ENCODE measurements around the gene RPUSD1. TPM values are rescaled to one million over a fixed set of nuclear protein-coding genes. Genes with fewer than 3 reads are reported as not detected.

RPUSD1 gene
- total RNA-seq, 1 experiment from 2014 or later, result 48.6 TPM

GRCh38 chr16:770411-770810 lies 17.8 kb downstream of the RPUSD1 start:
- H3K56ac ChIP-seq (ENCODE audit: insufficient read length, low read depth, low read length), result no peak overlapping the region
- no peak overlapping the region for H3K18ac ChIP-seq (ENCODE audit: insufficient read length, low read depth, low read length)
- H4K5ac ChIP-seq (ENCODE audit: insufficient read length, low read depth, low read length), result no peak overlapping the region
- no peaks in the 10 kb centered on the region for H4K20me1 ChIP-seq (ENCODE audit: control insufficient read depth, insufficient read depth, insufficient read length)
- H3K14ac ChIP-seq (ENCODE audit: insufficient read depth, low read length), result no peak overlapping the region
- no peak for DNase-seq
- Mint-ChIP-seq H3K27me3 (ENCODE audit: low read depth) (peaks cover 5% of the 10 kb centered on the region), H3K4me3 (no peak overlapping the region), H3K36me3 (ENCODE audit: insufficient read depth in 1 of 3, low read depth in 3 of 3) (no peaks in the 10 kb centered on the region), H3K4me1 (peaks cover 0 to 3% of the 10 kb centered on the region in 2 experiments; a peak in 1 of 4 replicates), H3K9me3 (no peaks in the 10 kb centered on the region; a peak in 1 of 5 replicates), H3K27ac (no peak overlapping the region)
- no peaks in the 10 kb centered on the region for H3K4me1 ChIP-seq (ENCODE audit: insufficient read depth, low read length)
- TF ChIP-seq CTCF (conservative IDR thresholded peaks at IDR 0.05), result no peak
- H3K79me1 ChIP-seq (ENCODE audit: insufficient read depth, low read depth, low read length, poor library complexity, severe bottlenecking), result no peaks in the 10 kb centered on the region
- H2BK5ac ChIP-seq (ENCODE audit: insufficient read length, low read length), result no peak overlapping the region
- H2AFZ ChIP-seq (ENCODE audit: low read length), result no peak overlapping the region
- H3K27ac ChIP-seq (ENCODE audit: insufficient read length, low read depth, low read length), result no peak overlapping the region
- no peak overlapping the region for H2BK120ac ChIP-seq (ENCODE audit: low read depth, low read length, poor library complexity, severe bottlenecking)
- no peak overlapping the region for H4K8ac ChIP-seq (replicated peaks; ENCODE audit: insufficient read length, low read depth, low read length)
- no peak overlapping the region for H3K9ac ChIP-seq (ENCODE audit: extremely low read depth, insufficient read length, low read length)
- H3K9me3 ChIP-seq (ENCODE audit: control insufficient read depth, low read depth, low read length), result no peaks in the 10 kb centered on the region
- no CpG with 5 or more reads among the region's 13 CpGs for WGBS (ENCODE audit: extremely low coverage, insufficient read length, low lambda C conversion rate)
- no peak overlapping the region for H2BK15ac ChIP-seq (ENCODE audit: low read depth, low read length)
- H2BK12ac ChIP-seq (ENCODE audit: insufficient read length, low read depth, low read length), result no peak overlapping the region
- H3K4ac ChIP-seq (ENCODE audit: low read depth, low read length), result no peak overlapping the region
- no peaks in the 10 kb centered on the region for H3K23me2 ChIP-seq (ENCODE audit: insufficient read length, low read depth, low read length, poor library complexity, severe bottlenecking)
- H4K91ac ChIP-seq (ENCODE audit: insufficient read length, low read depth, low read length), result no peak overlapping the region
- no peaks in the 10 kb centered on the region for H3K27me3 ChIP-seq (ENCODE audit: insufficient read depth, low read length)
- no peak overlapping the region for H3K4me2 ChIP-seq (ENCODE audit: insufficient read depth, insufficient read length, low read length)
- no peak overlapping the region for H3T11ph ChIP-seq (ENCODE audit: low read length)
- no peak overlapping the region for H3K23ac ChIP-seq (ENCODE audit: insufficient read length, low read depth, low read length)
- H2BK20ac ChIP-seq (ENCODE audit: low read depth, low read length, poor library complexity, severe bottlenecking), result no peak overlapping the region
- no peaks in the 10 kb centered on the region for H3K79me2 ChIP-seq (ENCODE audit: insufficient read depth, low read length)
- H2AK5ac ChIP-seq (ENCODE audit: insufficient read length, low read length), result no peak overlapping the region

Data from H9 (cell line).